IPS DF 6.9 (cell line): ENCODE results near the gene EIF2B5.
"Not testable (repeated sequence)": the region's sequence is repeated elsewhere in the genome, so short reads cannot be mapped to it uniquely, and the experiment has no call there.

Source experiments
- DNase-seq: peaks from one replicate; pipeline ENCODE4 v3.0.0-alpha.2; 2013; ENCODE audit warnings: low read depth, low spot score
- H3K27ac ChIP-seq: one replicate; pipeline ENCODE4 v1.5.1; 2013; ENCODE audit warnings: low read length, control low read depth
- H3K27me3 ChIP-seq: 2 replicates; pipeline ENCODE4 v1.6.1; 2013; ENCODE audit warnings: mild to moderate bottlenecking, low read length; ENCODE audit not compliant: control insufficient read depth, insufficient read depth
- H3K36me3 ChIP-seq: 2 replicates; pipeline ENCODE4 v1.6.1; 2013; ENCODE audit warnings: low read length; ENCODE audit not compliant: control insufficient read depth, insufficient read depth
- H3K4me1 ChIP-seq: 2 replicates; pipeline ENCODE4 v1.6.1; 2013; ENCODE audit warnings: low read length; ENCODE audit not compliant: control insufficient read depth, insufficient read depth
- H3K4me3 ChIP-seq: 2 replicates; pipeline ENCODE4 v1.5.1; 2013; ENCODE audit warnings: mild to moderate bottlenecking, low read length
- H3K9me3 ChIP-seq: 2 replicates; pipeline ENCODE4 v1.6.1; 2013; ENCODE audit warnings: low read length, inconsistent platforms; ENCODE audit not compliant: control insufficient read depth, insufficient read depth
- WGBS: extraction: QIAGEN DNeasy Blood & Tissue Kit; methylation state at CpG from one replicate; pipeline ENCODE4 v1.1.7; 2013; ENCODE audit warnings: mixed read lengths, missing lambda C conversion rate; ENCODE audit not compliant: insufficient read length, insufficient coverage; 5-methylcytosine and 5-hydroxymethylcytosine counted together

The EIF2B5 gene

GRCh38 chr3:184145111-184145524, 10.0 kb downstream of the EIF2B5 start:
- Histone ChIP-seq H3K27me3 (no peaks in the 10 kb centered on the region), H3K36me3 (peaks cover 18% of the 10 kb centered on the region; the same call in 1 of the 2 replicates), H3K4me1 (no peaks in the 10 kb centered on the region), H3K9me3 (no peaks in the 10 kb centered on the region), H3K4me3 (no peak overlapping the region), H3K27ac (no peak overlapping the region)
- DNase-seq, result no peak
- no CpG with 5 or more reads among the region's 4 CpGs for WGBS

DNA sequence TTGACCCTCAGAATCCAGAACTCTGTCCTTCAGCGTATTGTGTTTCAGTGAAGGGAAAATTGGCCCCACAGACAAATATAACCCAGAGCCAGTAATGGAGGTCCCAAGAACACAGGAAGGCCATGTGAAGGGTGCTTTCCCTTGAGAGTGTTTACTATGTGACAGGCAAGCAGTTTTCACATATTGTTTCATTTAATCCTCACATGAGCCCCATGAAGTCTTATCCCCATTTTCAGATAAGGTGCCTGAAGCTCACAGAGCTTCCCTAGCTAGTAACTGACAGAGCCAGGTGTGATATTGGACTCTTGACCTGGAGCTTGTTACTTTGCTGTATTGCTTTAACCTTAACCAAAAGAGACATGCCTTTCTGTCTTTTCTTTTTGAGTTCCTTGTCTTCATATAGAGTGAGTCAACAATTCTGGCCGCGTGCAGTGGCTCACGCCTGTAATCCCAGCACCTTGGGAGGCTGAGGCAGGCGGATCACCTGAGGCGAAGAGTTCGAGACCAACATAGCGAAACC, 10.7 kb downstream of the EIF2B5 start:
- no peaks in the 10 kb centered on the region for H3K4me1 ChIP-seq
- no peak for DNase-seq
- H3K9me3 ChIP-seq, result no peaks in the 10 kb centered on the region
- no peak overlapping the region for H3K4me3 ChIP-seq
- no peak overlapping the region for H3K27ac ChIP-seq
- H3K36me3 ChIP-seq, result peaks cover 18% of the 10 kb centered on the region; the same call in 1 of the 2 replicates
- H3K27me3 ChIP-seq, result no peaks in the 10 kb centered on the region
- WGBS, result no CpG with 5 or more reads among the region's 8 CpGs

- peaks cover 7% of the 10 kb centered on the region; the same call in 1 of the 2 replicates for H3K36me3 ChIP-seq
- DNase-seq, result no peak
- no peaks in the 10 kb centered on the region for H3K9me3 ChIP-seq
- no CpG with 5 or more reads among the region's 3 CpGs for WGBS
- no peak overlapping the region for H3K27ac ChIP-seq
- H3K27me3 ChIP-seq, result no peaks in the 10 kb centered on the region
- no peaks in the 10 kb centered on the region for H3K4me1 ChIP-seq
- H3K4me3 ChIP-seq, result no peak overlapping the region
Measured at GRCh38 chr3:184148076-184148475, 12.9 kb downstream of the EIF2B5 start.

DNA sequence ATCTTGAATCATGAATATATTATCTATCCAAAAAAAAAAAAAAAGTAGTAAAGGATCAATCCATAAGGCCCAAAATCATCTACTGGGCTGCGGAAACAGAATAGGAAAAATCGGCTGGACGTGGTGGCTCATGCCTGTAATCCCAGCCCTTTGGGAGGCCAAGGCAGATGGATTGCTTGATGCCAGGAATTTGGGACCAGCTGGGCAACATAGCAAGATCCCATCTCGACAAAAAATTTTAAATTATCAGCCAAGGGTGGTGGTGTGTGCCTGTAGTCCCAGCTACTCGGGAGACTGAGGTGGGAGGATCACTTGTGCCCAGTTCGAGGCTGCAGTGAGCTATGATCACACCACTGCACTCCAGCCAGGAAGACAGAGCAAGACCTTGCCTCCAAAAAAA, 14.0 kb downstream of the EIF2B5 start:
- DNase-seq, result no peak
- WGBS, result no CpG with 5 or more reads among the region's 6 CpGs
- H3K9me3 ChIP-seq, result no peaks in the 10 kb centered on the region

DNA sequence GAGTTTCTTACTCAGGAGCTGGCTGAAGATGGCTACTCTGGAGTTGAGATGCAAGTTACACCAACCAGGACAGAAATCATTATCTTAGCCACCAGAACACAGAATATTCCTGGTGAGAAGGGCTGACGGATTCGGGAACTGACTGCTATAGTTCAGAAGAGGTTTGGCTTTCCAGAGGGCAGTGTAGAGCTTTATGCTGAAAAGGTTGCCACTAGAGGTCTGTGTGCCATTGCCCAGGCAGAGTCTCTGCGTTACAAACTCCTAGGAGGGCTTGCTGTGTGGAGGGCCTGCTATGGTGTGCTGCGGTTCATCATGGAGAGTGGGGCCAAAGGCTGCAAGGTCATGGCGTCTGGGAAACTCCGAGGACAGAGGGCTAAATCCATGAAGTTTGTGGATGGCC, 14.6 kb downstream of the EIF2B5 start:
- H3K9me3 ChIP-seq, H3K27ac ChIP-seq, H3K27me3 ChIP-seq, H3K4me3 ChIP-seq, H3K4me1 ChIP-seq, DNase-seq, H3K36me3 ChIP-seq: not testable (repeated sequence)
- WGBS, result no CpG with 5 or more reads among the region's 6 CpGs

More for the DNA sequence above, 14.0 kb downstream of the EIF2B5 start:
- Histone ChIP-seq H3K36me3 (no peaks in the 10 kb centered on the region; the same call in 1 of the 2 replicates), H3K27me3 (no peaks in the 10 kb centered on the region), H3K4me1 (no peaks in the 10 kb centered on the region), H3K4me3 (no peak overlapping the region), H3K27ac (no peak overlapping the region)

- DNase-seq, result no peak
- no CpG with 5 or more reads among the region's 84 CpGs for WGBS
Measured at GRCh38 chr3:184154885-184155643, 19.9 kb downstream of the EIF2B5 start, which contains the start of gene DVL3. Gene DVL3, plus strand, starts transcription at chr3:184155377. Its CDS starts 259 bp downstream, at chr3:184155636.

DNA sequence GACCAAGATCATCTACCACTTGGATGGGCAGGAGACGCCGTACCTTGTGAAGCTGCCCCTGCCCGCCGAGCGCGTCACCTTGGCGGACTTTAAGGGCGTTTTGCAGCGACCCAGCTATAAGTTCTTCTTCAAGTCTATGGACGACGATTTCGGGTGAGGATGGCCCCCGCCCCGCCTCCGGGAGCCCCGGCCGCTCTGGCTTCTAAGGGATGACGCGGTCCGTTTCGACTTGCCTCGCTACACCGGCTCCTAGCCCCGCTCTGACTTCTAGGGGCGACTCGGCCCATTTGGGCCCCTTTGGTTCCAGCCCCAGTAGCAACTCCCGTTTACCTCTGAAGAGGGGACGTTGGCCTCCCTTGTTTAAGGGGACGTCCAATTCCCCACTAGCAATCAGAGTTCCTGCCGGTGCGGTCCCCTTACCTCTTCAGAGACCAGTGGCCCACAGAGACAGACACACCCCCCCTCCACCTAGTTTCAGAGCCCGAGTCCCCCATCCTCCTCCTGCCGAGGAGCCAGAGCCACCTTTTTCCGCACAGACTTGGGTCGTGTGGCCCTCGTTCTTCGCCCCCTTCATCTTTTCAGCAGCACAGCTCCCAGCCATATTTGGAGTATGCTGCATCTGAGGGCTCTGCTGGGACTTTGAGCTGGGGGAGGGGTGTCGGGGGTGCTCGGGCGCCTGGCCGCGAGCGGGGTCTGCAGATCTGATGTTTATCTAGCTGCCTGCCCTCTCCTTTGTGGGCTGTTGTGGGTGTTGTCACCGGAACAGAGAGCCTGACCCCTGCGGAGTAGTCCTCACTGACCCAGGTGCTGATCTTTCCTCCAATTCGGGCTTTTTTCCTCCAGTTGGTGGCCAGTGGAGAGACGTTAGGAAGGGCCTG, 20.7 kb downstream of the EIF2B5 start:
- H3K36me3 ChIP-seq, result no peaks in the 10 kb centered on the region
- H3K9me3 ChIP-seq, result no peaks in the 10 kb centered on the region
- DNase-seq, result no peak
- H3K27me3 ChIP-seq, result no peaks in the 10 kb centered on the region
- no CpG with 5 or more reads among the region's 47 CpGs for WGBS
- H3K27ac ChIP-seq, result no peak overlapping the region
- peaks cover 2% of the 10 kb centered on the region; the same call in 1 of the 2 replicates for H3K4me1 ChIP-seq
- H3K4me3 ChIP-seq, result peak overlapping the region; percentile 96

More at GRCh38 chr3:184154885-184155643, 19.9 kb downstream of the EIF2B5 start, which contains the start of gene DVL3:
- Histone ChIP-seq H3K4me3 (peak within 1 kb of the TSS; percentile 96), H3K9me3 (no peaks in the 10 kb centered on the region), H3K36me3 (no peaks in the 10 kb centered on the region), H3K4me1 (peaks cover 2% of the 10 kb centered on the region; the same call in 1 of the 2 replicates), H3K27me3 (no peaks in the 10 kb centered on the region), H3K27ac (no peak within 1 kb of the TSS)

DNA sequence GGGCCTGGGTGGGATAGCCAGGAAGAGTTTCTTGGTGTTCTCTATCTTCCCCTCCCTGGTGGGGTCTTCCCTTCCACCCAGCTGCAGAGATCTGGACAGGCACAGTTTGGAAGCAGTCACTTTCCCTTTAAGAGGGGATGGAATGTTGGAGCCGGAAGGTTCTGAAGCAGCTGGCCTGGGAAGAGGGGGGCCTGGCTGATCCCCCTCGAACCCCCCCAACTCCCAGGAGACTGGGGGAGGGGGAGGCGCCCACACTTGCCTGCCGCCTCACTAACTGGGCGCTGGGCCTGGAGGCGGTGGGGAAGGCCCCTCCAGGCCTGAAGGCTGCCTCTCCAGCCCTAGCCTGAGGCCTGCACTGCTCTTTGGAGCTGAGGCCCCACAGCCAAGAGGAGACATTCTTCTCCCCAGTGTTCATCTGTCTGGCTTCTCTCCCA, 21.4 kb downstream of the EIF2B5 start:
- Histone ChIP-seq H3K4me1 (peaks cover 2% of the 10 kb centered on the region; the same call in 1 of the 2 replicates), H3K4me3 (peak overlapping the region; percentile 96; the same call in 1 of the 2 replicates), H3K36me3 (no peaks in the 10 kb centered on the region), H3K27me3 (no peaks in the 10 kb centered on the region), H3K9me3 (no peaks in the 10 kb centered on the region), H3K27ac (no peak overlapping the region)
- no peak for DNase-seq
- no CpG with 5 or more reads among the region's 6 CpGs for WGBS

DNA sequence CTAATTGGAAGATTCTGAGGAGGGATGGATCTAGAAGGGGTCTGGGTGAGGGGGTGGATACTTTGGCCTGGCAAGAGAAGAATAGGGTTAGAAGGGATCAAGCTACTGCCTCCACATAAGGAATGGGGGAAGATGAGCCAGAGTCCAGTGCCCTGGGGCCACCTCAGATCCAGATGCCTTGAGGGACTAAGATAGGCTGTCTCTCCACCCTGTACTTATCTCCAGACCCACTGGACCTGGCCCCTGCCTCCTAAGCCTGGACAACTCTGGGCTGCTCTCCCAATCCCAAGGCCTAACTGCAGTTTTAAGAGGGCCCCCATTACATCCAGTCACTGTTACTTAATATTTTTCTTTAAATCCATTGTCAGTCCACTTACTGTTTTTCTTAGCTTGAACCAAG, 22.0 kb downstream of the EIF2B5 start:
- Histone ChIP-seq H3K4me1 (peaks cover 2% of the 10 kb centered on the region; the same call in 1 of the 2 replicates), H3K36me3 (no peaks in the 10 kb centered on the region), H3K9me3 (no peaks in the 10 kb centered on the region), H3K27ac (no peak overlapping the region), H3K27me3 (no peaks in the 10 kb centered on the region), H3K4me3 (peak overlapping the region; percentile 96; the same call in 1 of the 2 replicates)
- no peak for DNase-seq

DNA sequence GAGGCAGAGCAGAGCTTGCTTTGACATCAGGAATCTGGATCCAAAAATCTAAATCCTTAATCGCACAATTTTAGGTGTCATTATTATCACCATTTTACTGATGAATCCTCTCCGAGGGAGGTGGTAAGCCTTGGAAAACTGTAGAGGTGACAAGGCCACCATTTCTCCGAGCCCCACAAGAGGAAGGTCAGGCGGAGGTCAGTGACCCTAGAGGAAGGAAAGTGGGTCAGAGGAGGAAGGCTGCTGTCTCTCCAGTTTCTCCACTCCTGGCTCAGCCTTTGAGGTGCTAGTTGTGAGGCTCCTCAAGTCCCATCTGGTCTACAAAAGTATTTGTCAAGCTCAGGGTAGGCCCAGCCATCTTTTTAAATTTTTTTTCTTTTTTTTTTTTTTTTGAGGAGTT, 23.2 kb downstream of the EIF2B5 start:
- Histone ChIP-seq H3K36me3 (no peaks in the 10 kb centered on the region), H3K27me3 (no peaks in the 10 kb centered on the region), H3K4me3 (no peak overlapping the region), H3K4me1 (peaks cover 2% of the 10 kb centered on the region; the same call in 1 of the 2 replicates), H3K27ac (no peak overlapping the region), H3K9me3 (no peaks in the 10 kb centered on the region)
- no CpG with 5 or more reads among the region's 4 CpGs for WGBS
- DNase-seq, result no peak
